Smooth muscle cell (in vitro differentiated cells): ENCODE data around the gene TECR. TPM values are rescaled to one million over a fixed set of nuclear protein-coding genes. Genes with fewer than 3 reads are reported as not detected.

Experiments
- DNase-seq: peaks from one replicate; lab custom pipeline; 2025; ENCODE audit not compliant: unreplicated experiment; lab: John Stamatoyannopoulos, UW
- H2AFZ ChIP-seq: fragments of 200-600 bp; sonication (generic); 2 replicates; pipeline ENCODE4 v1.6.0; 2016; ENCODE audit warnings: antibody characterized with exemption, low read depth, mild to moderate bottlenecking
- H3F3A ChIP-seq: fragments of 200-600 bp; sonication (generic); 2 replicates; pipeline ENCODE4 v1.6.0; 2017; ENCODE audit warnings: antibody characterized with exemption, low read depth
- H3K27ac ChIP-seq: fragments of 200-600 bp; sonication (generic); 2 replicates; pipeline ENCODE4 v1.5.1; 2016; ENCODE audit warnings: low read depth, mild to moderate bottlenecking
- H3K27me3 ChIP-seq: fragments of 200-600 bp; sonication (generic); 2 replicates; pipeline ENCODE4 v1.6.1; 2016; ENCODE audit warnings: low read depth, mild to moderate bottlenecking
- H3K36me3 ChIP-seq: fragments of 200-600 bp; sonication (generic); 2 replicates; pipeline ENCODE4 v1.5.1; 2016; ENCODE audit warnings: low read depth
- H3K4me1 ChIP-seq: fragments of 200-600 bp; sonication (generic); 2 replicates; pipeline ENCODE4 v1.5.1; 2016; ENCODE audit warnings: low read depth
- H3K4me2 ChIP-seq: fragments of 200-600 bp; sonication (generic); 2 replicates; pipeline ENCODE4 v1.6.0; 2016; ENCODE audit warnings: mild to moderate bottlenecking
- H3K4me3 ChIP-seq: fragments of 200-600 bp; sonication (generic); 2 replicates; pipeline ENCODE4 v1.5.1; 2016; ENCODE audit warnings: mild to moderate bottlenecking
- H3K79me2 ChIP-seq: fragments of 200-600 bp; sonication (generic); 2 replicates; pipeline ENCODE4 v1.6.0; 2016; ENCODE audit warnings: low read depth, mild to moderate bottlenecking
- H3K9ac ChIP-seq: fragments of 200-600 bp; sonication (generic); 2 replicates; pipeline ENCODE4 v1.6.0; 2016; ENCODE audit warnings: low read depth
- H3K9me3 ChIP-seq: fragments of 200-600 bp; sonication (generic); replicated peaks from 2 replicates; pipeline ENCODE4 v1.5.1; 2016; ENCODE audit warnings: low read depth
- H4K20me1 ChIP-seq: fragments of 200-600 bp; sonication (generic); 2 replicates; pipeline ENCODE4 v1.6.0; 2016; ENCODE audit warnings: low read depth
- WGBS: methylation state at CpG from one replicate; pipeline ENCODE4 v1.1.7; 2016; ENCODE audit warnings: low lambda C conversion rate; 5-methylcytosine and 5-hydroxymethylcytosine counted together
- polyA plus RNA-seq: library from polyadenylated mRNA; unstranded; fragments of >200 nt; fragmentation: Nextera tagmentation; extraction: Ambion mirVana; gene quantifications from 2 replicates; pipeline ENCODE4 v1.2.1, GENCODE V29; 2016
- total RNA-seq: library from RNA; depleted of rRNA; stranded (reverse); fragments of >200 nt; gene quantifications from 2 replicates; pipeline ENCODE4 v1.2.3, GENCODE V29; 2014
- TF ChIP-seq, protein P1 (sequence below): fragments of 200-600 bp; sonication (generic); IDR thresholded peaks from 2 replicates; pipeline ENCODE4 v1.5.1; 2017; ENCODE audit warnings: borderline replicate concordance, mild to moderate bottlenecking, antibody characterized with exemption; ENCODE audit not compliant: insufficient read depth, poor library complexity, severe bottlenecking

Gene TECR
- total and polyA plus RNA-seq, 2 experiments from 2014 or later: 86.1 to 216 TPM

DNA sequence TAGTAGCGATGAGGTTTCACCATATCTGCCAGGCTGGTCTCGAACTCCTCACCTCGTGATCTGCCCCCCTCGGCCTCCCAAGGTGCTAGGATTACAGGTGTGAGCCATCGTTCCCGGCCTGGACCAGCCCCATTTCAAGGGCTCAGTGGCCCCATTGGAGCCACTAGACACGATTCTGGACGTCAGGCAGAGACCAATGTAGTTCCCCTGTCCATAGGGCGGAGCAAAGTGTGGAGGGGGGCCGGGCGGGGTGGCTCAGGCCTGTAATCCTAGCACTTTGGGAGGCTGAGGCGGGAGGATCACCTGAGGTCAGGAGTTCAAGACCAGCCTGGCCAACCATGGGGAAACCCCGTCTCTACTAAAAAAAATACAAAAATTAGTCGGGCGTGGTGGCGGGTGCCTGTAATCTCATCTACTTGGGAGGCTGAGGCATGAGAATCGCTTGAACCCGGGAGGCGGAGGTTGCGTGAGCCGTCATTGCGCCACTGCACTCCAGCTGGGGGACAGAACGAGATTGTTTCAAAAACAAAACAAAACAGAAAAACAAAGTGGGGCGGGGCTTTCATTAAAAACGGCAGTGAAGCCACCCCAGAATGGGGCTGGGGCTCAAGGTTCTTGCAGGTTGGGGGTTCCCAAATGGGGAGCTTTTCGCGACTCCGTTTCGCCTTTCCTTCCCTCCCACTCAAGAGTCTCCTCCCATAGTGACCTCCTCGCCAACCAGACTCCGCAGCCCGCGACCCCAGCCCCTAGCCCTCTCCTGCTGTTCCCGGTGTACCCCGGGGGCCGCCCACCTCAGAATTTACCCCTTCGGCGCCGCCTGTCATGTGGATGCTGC is 758 bp upstream of the TECR start:
- peak overlapping the region; percentile 86 for H3K27ac ChIP-seq
- TF ChIP-seq, protein P1, sequence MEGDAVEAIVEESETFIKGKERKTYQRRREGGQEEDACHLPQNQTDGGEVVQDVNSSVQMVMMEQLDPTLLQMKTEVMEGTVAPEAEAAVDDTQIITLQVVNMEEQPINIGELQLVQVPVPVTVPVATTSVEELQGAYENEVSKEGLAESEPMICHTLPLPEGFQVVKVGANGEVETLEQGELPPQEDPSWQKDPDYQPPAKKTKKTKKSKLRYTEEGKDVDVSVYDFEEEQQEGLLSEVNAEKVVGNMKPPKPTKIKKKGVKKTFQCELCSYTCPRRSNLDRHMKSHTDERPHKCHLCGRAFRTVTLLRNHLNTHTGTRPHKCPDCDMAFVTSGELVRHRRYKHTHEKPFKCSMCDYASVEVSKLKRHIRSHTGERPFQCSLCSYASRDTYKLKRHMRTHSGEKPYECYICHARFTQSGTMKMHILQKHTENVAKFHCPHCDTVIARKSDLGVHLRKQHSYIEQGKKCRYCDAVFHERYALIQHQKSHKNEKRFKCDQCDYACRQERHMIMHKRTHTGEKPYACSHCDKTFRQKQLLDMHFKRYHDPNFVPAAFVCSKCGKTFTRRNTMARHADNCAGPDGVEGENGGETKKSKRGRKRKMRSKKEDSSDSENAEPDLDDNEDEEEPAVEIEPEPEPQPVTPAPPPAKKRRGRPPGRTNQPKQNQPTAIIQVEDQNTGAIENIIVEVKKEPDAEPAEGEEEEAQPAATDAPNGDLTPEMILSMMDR: no peak
- no peak for DNase-seq
- peaks cover 34% of the 10 kb centered on the region for H3K79me2 ChIP-seq
- H3K9ac ChIP-seq: peak overlapping the region; percentile 70
- H3K27me3 ChIP-seq: no peaks in the 10 kb centered on the region
- WGBS: 56% methylated on average over 37 of the region's 39 CpGs
- peak overlapping the region; percentile 81 for H3K4me2 ChIP-seq
- no peaks in the 10 kb centered on the region for H3K36me3 ChIP-seq
- peaks cover 19% of the 10 kb centered on the region for H4K20me1 ChIP-seq
- peaks cover 6% of the 10 kb centered on the region for H3F3A ChIP-seq
- peak overlapping the region; percentile 63 for H2AFZ ChIP-seq
- H3K4me3 ChIP-seq: peak overlapping the region; percentile 61
- peaks cover 8% of the 10 kb centered on the region for H3K4me1 ChIP-seq
- H3K9me3 ChIP-seq: no peaks in the 10 kb centered on the region

DNA sequence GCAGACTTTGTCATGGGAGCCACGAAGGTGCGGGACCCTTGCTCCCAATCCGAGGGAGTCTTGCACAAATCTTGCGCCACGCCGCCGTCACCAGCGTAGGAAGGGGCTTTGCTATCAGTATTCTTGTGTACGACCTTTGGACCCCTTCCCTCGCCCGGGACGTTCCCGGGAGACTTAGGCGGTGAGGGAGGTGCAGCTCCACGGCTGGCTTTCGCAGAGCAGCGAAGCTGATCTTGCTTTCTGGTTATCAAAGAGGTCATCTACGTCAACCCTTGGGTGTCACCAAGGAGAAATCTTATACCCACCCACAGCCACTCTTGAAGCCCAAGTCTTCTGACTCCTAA is 583 bp downstream of the TECR start:
- Histone ChIP-seq H2AFZ (peak overlapping the region; percentile 82), H3K36me3 (no peaks in the 10 kb centered on the region), H3K27me3 (no peaks in the 10 kb centered on the region), H3F3A (peaks cover 10% of the 10 kb centered on the region), H3K9ac (peak overlapping the region; percentile 75), H3K79me2 (peaks cover 38% of the 10 kb centered on the region), H3K4me2 (peak overlapping the region; percentile 89), H3K4me3 (peak overlapping the region; percentile 82), H4K20me1 (peaks cover 29% of the 10 kb centered on the region), H3K27ac (peak overlapping the region; percentile 40), H3K4me1 (peaks cover 8% of the 10 kb centered on the region), H3K9me3 (no peaks in the 10 kb centered on the region)
- TF ChIP-seq, protein P1: no peak
- WGBS: under 1% methylated on average over 18 of the region's 18 CpGs
- DNase-seq: no peak

DNA sequence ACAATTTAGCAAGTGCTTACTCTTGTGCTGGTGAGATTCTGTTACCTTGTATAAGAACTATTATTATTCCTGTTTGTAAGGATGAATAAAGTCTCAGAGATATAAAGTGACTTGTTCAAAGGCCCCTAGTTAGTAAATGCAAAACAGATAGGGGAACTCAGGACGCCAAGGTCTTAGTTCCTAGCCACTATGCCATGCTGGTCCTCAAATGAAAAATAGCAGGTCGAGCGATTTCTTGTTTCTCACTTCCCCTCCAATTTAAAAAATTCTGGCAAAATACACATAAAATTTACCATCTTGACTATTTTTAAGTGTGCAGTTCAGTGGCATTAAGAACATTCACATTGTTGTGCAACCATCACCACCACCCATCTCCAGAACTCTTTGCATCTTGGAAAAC is 1.1 kb downstream of the TECR start:
- peaks cover 8% of the 10 kb centered on the region for H3K4me1 ChIP-seq
- H3K4me2 ChIP-seq: peak overlapping the region; percentile 89
- no peaks in the 10 kb centered on the region for H3K27me3 ChIP-seq
- WGBS: 78% methylated on average over 3 of the region's 3 CpGs
- H3K9me3 ChIP-seq: no peaks in the 10 kb centered on the region
- no peaks in the 10 kb centered on the region for H3K36me3 ChIP-seq
- H4K20me1 ChIP-seq: peaks cover 32% of the 10 kb centered on the region
- no peak overlapping the region for H3K9ac ChIP-seq
- H2AFZ ChIP-seq: no peak overlapping the region
- no peak overlapping the region for H3K27ac ChIP-seq
- DNase-seq: no peak
- TF ChIP-seq, protein P1: no peak
- peaks cover 38% of the 10 kb centered on the region for H3K79me2 ChIP-seq
- H3K4me3 ChIP-seq: peak overlapping the region; percentile 82
- peaks cover 10% of the 10 kb centered on the region for H3F3A ChIP-seq

DNA sequence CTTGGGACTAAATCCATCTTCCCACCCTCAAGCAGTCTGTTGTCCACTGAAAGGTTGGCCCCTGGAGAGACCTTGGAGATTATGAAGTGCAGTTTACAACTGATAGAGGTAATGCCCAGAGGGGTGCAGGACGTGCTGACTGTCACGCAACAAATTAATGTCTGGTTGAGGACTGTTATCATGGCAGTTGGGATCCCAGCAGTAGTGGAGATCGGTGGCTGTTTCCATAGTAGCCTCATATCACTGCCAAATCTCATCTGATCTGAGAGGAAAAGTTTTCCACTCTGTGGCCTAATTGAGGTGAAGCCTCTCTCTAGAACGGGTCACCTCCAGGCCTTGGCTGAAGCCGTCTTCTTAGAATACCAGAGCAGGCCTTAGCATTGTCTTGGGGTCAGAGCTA is 4.1 kb downstream of the TECR start:
- no peak overlapping the region for H2AFZ ChIP-seq
- H4K20me1 ChIP-seq: peaks cover 57% of the 10 kb centered on the region
- H3K36me3 ChIP-seq: no peaks in the 10 kb centered on the region
- peaks cover 8% of the 10 kb centered on the region for H3F3A ChIP-seq
- 81% methylated on average over 5 of the region's 5 CpGs for WGBS
- H3K9me3 ChIP-seq: no peaks in the 10 kb centered on the region
- TF ChIP-seq, protein P1: no peak
- peaks cover 38% of the 10 kb centered on the region for H3K79me2 ChIP-seq
- no peak overlapping the region for H3K4me3 ChIP-seq
- no peak overlapping the region for H3K4me2 ChIP-seq
- no peaks in the 10 kb centered on the region for H3K27me3 ChIP-seq
- H3K4me1 ChIP-seq: peaks cover 8% of the 10 kb centered on the region
- H3K9ac ChIP-seq: no peak overlapping the region
- DNase-seq: no peak
- no peak overlapping the region for H3K27ac ChIP-seq
